HG03378 (cell line): ENCODE measurements around the gene FLNB.
A peak's percentile ranks its signal among the peaks of the same experiment; 100 is the strongest.

Experiments
- ATAC-seq: cut with Tn5 transposase; IDR thresholded peaks from one replicate; pipeline ENCODE4 v1.9.1; 2021; ENCODE audit warnings: mild to moderate bottlenecking, moderate library complexity; ENCODE audit not compliant: unreplicated experiment

Gene FLNB

DNA sequence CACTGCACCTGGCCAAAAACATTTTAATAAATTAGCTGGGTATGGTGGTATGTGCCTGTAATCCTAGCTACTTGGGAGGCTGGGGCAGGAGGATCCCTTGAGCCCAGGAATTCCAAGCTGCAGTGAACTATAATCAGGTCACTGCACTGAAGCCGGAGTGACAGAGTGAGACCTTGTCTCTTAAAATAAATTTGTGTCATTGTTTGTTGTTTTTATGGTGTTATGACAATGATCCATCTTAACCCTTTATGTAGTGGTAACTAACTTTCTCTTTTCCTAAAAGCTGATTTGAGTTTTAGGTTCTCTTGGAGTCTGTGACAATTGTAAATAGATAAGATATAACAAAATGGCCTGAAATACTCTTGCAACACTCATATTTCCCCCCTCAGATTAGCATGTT is 20.7 kb downstream of the FLNB start:
- no peak for ATAC-seq

DNA sequence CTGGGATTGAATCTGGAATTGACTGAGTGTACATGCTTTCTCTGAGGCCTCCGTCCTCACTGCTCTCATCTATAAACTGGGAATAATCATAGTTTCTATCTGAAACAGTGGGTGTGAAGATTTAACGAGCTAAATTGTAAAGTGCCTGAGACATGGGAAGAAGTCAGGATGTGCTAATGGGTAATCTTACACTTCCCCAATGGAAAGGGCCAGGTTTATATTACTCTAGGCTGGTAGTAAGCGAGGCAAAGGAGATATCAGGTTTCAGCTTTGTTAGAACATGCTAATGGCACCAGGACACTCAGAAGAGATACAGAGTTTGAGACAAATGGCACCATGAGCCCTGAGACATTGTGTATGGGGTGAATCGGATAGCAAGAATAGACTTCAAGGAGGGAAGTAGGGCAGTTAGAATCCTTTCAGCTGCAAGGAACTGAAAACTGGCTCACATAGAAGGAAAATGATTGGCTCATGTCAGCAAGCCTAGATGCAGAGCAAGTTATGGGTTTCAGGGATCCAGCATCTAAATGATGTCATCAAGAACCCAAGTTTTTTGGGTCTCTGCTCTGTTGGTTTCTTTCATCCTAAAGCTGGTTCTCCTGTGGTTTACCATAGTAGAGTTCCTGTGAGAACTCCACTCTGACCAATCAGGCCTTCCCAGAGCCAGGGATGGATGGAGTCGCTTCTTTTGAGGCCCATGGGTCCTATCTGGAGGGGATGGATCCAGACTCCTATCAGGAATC is 21.8 kb downstream of the FLNB start:
- no peak for ATAC-seq

DNA sequence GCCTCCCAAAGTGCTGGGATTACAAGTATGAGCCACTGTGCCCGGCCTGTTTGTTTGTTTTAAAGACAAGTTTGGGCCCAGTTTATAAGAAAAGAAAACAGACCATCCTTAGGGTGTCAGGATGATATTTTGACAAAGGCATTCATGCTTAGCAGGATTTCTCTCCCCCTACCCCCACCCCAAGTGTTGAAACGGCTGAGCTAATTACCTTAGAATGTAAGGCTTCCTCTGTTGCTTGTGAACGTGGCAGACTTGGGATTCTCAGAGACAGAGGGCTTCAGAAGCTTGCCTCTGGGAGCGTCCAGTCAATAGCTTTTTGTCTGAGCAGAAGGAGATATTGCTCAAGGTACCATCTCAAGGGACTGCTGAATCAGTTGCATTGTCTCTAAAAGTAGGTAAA is 24.0 kb downstream of the FLNB start:
- ATAC-seq: no peak

DNA sequence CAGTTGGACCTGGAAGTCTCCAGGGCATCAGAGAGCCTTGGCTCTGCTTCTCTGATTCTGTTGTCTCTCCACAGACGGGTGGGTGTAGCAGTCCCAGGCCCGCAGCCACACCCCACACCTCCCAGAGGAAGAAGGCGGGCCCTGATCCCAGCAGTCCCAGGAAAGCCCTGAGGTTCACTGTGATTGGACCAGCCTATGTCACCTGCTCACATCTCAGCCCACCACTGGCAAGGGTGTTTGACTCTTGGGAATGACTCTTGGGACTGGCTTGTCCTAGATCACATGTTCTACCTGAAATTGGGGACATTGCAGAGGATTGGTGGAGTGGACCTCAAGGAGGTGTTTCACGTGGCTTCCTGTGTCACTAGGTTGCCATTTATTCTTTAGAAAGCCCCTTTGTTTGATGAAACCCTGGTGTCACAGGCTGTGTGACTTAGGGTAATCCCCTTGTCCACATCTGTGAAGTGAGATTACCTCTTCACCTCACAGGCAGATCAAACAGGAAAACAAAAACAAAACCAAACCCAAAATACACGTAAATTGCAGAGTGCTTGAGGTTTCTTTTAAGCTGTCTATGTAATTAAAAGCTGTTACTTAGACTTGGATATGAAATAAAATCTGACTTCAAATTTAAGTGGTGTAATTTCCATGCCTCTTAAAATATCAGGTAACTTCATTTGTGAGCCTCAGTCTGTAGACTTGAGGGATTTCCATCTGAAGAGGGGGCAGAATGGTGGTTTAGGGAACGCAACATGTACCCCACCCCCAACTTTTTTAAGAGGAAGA is 26.7 kb downstream of the FLNB start:
- ATAC-seq: peak; percentile 98

DNA sequence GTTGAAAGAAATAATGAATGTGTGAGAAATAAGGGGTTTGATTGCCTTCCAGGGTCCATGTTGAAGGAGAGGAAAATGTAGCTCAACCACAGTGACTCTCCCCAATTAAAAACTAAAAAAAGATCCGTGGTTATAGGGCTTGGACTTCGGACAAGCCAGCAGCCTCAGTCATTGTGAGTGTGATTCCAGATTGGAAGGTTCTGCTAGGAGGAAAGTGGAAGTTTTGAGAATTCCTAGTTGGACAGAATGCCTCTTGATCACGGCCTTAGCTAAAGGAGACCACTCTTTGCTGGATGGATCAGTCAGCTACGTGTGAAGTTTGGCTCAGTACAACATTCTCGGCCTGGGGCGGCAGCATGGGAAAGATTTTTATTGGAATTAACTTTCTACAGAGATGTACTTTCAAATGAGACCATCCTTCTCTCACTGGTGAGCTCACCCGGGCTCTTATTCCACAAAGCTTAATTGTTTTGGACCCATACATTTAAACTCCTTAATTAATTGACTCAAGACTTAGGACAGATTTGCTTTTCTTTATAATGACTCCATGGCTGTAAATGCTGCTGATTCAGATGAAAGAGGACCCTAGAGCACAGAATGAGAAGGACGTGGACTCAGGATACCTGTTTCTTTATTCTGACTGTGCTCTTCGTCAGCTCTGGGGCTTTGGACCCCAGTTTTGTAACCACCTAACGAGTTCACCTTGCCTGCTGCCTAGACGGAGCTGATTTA is 27.5 kb downstream of the FLNB start:
- ATAC-seq: no peak

DNA sequence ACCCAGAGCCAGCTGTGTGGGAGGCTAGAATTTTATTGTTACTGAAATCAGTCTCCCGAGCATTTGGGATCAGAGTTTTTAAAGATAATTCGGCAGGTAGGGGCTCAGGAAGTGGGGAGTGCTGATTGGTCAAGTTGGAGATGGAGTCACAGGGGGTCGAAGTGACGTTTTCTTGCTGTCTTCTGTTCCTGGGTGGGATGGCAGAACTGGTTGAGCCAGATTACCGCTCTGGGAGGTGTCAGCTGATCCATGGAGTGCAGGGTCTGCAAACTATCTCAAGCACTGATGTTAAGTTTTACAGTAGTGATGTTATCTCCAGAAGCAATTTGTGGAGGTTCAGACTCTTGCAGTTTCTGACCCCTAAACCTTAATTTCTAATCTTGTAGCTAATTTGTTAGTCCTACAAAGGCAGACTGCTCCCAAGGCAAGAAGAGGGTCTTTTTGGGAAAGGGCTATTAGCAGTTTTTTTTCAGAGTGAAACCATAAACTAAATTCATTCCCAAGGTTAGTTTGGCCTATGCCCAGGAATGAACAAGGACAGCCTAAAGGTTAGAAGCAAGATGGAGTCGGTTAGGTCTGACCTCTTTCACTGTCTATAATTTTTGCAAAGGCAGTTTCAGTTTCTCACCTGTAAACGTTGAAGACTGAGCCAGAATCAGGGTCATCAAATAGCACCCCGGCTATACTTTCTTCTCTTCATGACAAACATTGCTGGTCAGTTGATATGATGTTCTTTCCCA is 28.2 kb downstream of the FLNB start:
- no peak for ATAC-seq

DNA sequence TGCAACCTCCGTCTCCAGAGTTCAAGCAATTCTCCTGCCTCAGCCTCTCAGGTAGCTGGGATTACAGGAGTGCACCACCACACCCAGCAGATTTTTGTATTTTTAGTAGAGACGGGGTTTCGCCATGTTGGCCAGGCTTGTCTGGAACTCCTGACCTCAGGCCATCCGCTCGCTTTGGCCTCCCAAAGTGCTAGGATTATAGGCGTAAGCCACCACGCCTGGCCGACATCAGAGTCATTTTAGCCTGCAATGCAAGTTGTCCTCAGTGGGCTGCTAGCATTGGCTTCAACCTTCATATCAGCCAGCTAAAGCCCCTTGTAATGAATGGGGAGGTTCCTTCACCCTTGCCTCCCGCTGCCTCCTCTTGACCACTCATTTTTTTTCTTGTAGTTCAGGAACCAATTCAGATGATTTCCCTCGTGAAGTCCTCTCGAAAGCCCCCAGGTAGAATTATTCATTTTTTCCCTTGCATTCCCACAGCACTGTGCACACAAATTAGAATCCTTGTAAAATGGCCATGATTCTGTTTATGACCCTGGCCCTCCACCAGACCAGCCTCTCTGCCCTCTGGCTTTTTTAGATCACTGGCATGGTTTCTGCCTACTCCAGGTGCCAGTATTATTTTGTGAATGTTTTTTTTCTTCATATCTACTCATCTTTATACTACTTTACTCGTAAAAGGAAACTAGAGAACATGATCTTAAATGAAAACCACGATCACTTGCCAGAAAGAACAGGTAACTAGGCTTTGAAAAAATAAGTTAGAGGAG is 29.1 kb downstream of the FLNB start:
- ATAC-seq: no peak

DNA sequence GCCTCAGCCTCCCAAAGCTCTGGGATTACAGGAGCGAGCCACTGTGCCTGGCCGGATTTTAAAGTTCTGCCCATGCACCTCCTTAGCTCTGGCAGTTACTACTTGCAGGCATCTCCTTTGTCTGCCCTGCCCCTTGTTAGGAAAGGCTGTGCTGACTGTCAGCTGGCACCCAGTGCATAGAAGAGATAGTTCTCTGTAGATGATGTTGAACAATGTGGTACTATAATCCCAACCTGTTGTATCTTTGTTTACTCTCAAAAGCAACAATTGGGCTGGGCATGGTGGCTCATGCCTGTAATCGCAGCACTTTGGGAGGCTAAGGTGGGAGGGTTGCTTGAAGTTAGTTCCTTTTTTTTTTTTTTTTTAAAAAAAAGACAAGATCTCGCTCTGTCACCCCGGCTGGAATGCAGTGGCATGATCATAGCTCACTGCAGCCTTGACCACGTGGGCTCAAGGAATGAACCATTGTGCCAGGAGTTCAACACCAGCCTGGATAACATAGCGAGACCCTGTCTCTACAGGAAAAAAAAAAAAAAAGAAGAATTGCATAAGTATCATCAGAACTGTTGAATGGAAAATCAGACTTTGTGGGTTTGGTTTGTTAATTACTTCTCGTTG is 30.6 kb downstream of the FLNB start:
- ATAC-seq: no peak

DNA sequence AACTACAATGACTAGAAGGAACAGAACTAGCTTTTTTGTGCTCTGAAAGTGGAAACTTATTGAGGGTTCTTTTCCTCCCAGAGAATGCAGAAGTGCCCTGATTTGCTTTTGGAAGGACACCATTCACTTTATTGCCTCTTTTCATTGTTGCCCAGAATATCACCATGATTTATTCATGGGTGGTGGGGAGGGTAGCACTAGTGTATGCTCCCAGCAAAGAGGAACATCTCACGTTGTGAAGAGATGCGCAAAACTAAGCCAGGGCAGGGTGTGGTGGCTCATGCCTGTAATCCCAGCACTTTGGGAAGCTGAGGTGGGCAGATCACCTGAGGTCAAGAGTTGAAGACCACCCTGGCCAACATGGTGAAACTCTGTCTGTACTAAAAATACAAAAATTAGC is 31.4 kb downstream of the FLNB start:
- ATAC-seq: no peak

DNA sequence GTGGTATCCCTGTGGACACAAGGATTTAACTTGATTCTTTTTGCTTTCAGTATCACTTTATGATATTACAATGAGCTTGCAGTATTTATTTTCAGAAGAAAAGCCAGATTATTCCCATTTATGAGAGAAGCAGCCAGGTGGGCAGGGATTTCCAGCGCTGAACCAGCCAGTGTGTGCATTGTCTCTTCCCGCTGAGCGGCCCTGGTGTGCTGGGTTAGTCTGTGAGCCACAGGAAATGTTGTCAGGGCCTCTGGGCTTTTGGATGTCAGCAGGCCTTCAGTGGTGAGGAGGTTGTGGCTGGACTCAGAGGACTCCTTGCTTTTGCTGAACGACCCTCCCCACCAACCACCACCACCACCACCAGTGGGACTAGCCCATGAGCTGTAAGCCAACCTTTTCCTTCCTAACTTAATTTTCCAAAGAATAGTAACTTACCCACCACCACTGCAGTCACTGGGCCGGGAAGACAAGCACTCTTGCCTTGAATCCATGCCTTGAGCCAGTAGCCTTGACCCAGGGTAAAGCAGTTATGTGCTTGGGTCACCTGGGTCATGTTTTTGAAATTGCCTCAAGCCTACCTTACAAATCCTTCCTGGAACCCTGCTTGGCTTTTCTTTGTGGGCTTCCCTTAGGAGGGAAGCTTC is 33.1 kb downstream of the FLNB start:
- no peak for ATAC-seq

DNA sequence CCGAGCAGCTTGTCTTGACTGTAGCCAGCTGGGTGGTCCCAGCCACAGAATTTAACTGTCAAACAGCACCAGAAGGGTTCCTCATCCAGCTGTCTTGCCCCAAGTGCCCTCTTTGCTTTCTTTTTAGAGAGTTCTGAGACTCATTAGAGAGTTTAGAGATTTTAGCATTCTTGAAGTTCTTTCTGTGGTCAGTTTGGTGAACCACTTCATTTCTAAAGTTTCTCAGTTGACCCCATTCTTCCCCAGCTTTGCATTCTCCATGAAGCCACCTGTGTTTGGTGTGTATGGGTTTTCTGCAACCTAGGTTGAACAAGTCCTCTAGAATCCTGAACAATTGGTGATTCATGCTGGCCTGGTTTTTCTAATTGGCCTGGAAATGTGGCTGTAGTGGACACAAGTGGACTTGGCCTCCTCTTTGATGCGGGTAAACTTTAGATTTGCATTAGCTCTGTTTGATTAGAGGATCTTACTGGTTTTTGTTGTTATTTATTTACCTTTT is 33.7 kb downstream of the FLNB start:
- ATAC-seq: peak; percentile 85

DNA sequence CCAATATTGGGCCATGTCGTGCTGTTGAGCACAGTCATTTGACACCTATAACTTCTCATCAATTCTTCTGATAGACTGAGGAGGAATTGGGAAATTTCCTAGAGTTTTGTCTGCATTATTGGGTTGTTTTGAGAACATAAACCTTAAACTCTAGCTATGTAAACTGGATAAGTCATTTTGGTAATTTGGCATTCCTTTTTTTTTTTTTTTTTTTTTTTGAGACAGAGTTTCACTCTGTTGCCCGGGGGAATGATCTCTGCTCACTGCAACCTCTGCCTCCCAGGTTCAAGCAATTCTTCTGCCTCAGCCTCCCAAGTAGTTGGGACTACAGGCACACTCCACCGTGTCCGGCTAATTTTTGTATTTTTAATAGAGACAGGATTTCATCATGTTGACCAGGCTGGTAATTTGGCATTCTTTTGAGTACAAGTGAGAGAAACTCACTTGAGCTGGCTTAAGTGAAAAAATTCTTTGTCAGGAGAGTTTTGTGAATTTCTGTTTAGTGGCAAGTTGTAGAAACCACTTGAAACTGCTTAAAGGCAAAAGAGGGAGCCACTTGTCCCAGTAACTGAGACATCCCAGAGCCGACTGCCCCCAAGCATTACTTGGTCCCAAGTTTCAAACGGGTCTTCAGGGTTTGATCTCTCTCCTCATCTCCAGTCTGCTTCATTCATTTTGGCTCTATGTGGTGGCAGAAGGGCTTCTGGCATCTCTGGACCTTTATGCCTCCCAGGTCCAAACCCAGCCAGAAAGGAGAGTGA is 34.9 kb downstream of the FLNB start:
- ATAC-seq: no peak

DNA sequence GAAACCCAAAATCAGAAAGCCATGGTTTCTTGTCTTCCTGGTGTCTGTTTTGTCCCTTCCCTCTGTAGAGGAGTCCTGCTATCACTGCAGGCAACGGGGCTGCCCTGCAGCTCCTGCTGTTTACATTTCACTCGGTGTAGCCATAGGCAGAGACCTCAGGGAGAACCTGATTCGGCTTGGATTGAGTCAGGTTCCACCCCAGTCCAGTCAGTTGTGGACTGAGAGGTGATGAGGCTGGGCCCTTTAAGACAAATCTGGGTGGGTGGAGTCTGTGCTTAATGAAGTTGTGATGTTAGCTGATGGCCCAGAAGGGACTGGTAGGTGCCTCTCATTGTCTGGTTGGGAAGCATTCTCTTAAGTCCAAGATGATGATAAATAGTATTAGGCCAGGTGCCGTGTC is 35.7 kb downstream of the FLNB start:
- no peak for ATAC-seq

DNA sequence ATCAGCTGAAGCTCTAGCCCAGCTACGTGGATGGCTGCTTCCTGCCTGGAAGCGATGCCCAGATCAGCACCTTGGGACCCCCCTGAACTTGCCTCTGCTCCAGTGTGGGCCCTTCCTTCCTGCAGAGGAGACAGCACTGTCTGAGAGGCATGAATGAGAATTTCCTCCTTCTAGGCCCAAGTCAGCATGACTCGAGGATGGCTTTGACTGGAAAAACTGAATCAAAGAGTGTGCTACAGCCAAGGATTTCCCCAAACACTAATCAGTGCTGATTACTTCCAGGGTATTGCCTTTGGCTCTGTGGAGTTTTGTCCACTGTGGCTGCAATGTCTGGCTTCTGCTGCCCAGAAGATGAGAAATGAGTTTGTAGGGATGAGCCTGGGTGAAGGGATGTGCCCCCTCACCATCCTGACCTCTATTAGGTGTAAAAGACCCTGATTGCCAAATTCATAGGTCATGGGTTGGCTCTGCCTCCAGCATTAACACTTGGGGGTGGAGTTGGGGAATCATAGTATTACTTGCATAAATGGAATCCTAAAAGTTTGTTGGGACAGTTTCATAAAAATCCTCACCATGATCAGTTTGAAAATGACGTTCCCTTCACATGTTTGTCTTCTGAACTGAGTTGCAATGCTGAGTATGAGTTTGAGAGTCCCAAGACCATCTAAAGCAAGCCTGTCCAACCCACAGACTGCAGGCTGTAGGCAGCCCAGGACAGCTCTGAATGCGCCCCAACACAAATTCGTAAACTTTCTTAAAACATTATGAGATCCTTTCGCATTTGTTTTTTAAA is 36.7 kb downstream of the FLNB start:
- ATAC-seq: no peak

DNA sequence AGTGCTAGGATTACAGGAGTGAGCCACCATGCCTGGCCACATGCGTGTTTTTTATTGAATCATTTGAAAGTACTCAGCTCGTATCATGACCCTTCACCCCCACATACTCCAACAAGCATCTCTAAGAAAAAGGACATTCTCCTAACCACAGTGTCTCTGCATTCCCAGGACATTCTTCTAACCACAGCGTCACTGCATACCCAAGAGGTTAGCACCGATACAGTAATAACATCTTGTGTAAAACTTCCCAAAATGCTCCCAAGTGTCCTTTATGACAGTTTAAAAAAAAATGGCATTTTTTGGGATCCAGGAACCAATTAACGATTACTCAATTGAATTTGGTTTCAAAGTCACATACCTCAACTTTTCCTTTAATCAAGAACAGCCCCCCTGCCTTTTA is 39.6 kb downstream of the FLNB start:
- ATAC-seq: no peak

DNA sequence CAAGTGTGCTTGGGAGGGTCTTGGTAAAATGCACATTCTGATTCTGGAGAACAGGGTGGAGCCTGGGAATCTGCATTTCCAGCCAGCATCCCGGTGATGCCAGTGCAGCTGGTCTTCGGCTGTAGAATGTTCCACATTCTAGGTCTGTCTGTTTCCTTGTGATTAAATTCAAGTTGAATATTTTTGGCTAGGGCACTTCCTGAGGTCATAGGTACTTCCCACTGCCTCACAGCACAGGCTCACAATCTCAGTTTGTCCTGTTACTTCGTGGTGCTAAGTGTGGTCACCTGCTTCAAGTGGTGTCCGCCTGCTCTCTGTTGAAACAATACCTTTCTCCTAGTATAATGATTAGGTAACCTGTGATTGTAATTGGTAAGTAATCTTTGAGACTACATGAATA is 40.1 kb downstream of the FLNB start:
- no peak for ATAC-seq

DNA sequence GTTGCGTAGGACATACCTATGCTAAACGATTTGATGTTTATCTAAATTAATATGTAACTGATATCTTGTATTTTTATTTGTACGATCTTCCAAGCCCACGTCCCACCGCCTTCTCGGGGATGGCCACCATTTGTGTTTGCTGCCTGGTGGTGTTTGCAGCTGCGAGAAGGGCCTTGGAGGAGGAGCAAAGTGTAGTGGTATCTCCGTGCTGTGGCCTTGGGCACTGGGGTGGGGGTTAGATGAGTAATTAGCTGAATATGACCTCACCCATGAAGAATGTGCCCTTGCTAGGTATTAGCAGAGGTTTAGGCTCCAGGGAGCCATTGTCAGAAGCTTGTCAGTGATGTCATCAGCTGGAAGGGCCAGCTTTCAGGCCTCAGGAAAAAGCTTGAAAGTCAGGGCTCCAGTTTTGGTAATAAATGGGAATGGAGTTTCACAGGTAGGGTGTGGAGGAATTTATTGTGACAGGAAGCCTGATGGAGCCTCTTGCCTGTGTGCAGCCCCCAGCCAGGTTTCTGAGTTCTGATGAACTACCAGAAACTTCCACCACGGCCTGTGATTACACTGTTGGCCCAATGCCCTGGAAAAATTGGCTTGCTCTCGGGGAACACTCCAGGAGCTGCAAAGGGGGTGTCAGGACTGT is 41.0 kb downstream of the FLNB start:
- no peak for ATAC-seq
